Epithelial cell of esophagus (primary cell): Measurements from ENCODE around the gene MAN1C1.

Source experiments
- DNase-seq: peaks from one replicate; pipeline ENCODE4 v3.0.0; 2010; ENCODE audit warnings: low read depth
- H3K4me3 ChIP-seq: 2 replicates; pipeline ENCODE4 v1.5.1; 2011; ENCODE audit warnings: mild to moderate bottlenecking, low read length, control low read depth
- CTCF ChIP-seq: IDR thresholded peaks from 2 replicates; pipeline ENCODE4 v1.5.1; 2011; ENCODE audit warnings: low read depth, mild to moderate bottlenecking, low read length, control low read depth, inconsistent platforms; ENCODE audit not compliant: insufficient read depth; ENCODE audit errors: missing control alignments

Gene MAN1C1

GRCh38 chr1:25748531-25749205 is 132.1 kb downstream of the MAN1C1 start:
- DNase-seq, result peak; percentile 71
- TF ChIP-seq CTCF, result no peak
- H3K4me3 ChIP-seq, result no peak overlapping the region

DNA sequence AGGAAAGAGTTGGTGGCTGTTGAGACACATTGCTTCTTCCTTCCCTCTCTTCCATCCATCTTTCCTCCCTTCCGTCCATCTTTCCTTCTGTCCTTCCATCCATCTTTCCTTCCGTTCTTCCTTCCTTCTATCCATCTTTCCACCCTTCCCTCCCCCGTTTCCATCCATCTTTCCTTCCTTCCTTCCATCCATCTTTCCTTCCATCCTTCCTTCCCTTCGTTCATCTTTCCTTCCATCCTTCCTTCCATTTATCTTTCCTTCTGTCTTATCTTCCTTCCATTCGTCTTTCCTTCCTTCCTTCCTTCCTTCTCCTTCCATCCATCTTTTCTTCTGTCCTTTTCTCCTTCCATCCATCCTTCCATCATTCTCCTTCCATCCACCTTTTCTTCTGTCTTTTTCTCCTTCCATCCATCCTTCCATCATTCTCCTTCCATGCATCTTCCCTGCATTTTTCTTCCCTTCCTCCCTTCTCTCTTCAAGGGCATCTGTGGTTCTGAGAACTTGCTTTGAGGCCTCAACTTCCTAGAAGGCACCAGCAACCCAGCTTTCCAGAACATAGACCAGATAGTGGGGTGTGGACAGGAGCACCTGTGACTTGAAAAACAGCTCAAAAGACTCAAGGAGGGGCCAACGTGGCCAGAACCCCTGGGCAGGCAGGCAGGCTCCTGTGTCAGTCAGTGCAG is 134.5 kb downstream of the MAN1C1 start:
- no peak for TF ChIP-seq CTCF
- DNase-seq, result no peak

GRCh38 chr1:25754470-25755181 is 138.0 kb downstream of the MAN1C1 start:
- peak; percentile 36 for DNase-seq
- peak; percentile 26 for TF ChIP-seq CTCF
- no peak overlapping the region for H3K4me3 ChIP-seq

More for the DNA sequence above, 134.5 kb downstream of the MAN1C1 start:
- no peak overlapping the region for H3K4me3 ChIP-seq

- no peak for TF ChIP-seq CTCF
- DNase-seq, result no peak
Measured at GRCh38 chr1:25755475-25756125, 139.0 kb downstream of the MAN1C1 start.

GRCh38 chr1:25756215-25756614 is 139.6 kb downstream of the MAN1C1 start:
- TF ChIP-seq CTCF, result no peak

More at GRCh38 chr1:25755475-25756125, 139.0 kb downstream of the MAN1C1 start:
- H3K4me3 ChIP-seq, result no peak overlapping the region

DNA sequence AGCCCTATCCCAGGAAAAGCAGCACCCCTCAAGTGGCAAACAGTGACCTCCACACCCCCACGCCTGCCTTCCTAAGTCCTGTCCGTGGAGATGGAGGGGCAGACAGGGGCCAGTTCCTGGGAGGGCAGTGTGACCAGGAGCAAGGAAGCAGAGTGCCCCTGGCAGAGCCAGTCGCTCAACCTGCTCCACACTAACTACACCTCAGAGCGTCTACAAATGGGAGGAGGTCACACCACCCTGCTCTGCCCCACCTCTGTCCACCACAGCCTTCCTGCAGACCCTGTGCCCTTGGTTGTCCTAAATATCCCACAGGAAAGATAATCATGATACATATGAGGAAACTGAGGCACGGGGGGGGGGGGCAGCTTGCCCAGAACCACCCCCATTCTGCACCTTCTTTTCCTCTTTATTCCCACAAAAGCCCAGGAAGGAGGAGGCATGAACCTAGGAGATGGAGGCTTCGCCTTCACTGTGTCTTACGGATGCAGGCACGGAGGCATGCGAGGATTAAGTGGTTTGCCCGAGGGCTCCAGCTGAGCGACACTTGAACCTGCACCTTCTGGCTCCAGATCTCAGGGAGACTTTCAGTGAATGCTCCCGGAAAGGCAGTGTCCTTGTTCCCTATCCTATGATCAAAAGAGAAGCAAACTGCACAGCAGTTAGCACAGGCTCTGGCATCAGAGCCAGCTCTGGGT is 140.7 kb downstream of the MAN1C1 start:
- TF ChIP-seq CTCF, result no peak
- no peak for DNase-seq
- H3K4me3 ChIP-seq, result no peak overlapping the region

More at GRCh38 chr1:25756215-25756614, 139.6 kb downstream of the MAN1C1 start:
- DNase-seq, result no peak
- H3K4me3 ChIP-seq, result no peak overlapping the region
